Endothelial cell of umbilical vein (primary cell): ENCODE results near the gene C9. TPM values are rescaled to one million over a fixed set of nuclear protein-coding genes. Genes with fewer than 3 reads are reported as not detected.
A peak's percentile ranks its signal among the peaks of the same experiment; 100 is the strongest.
"Not testable (repeated sequence)": the region's sequence is repeated elsewhere in the genome, so short reads cannot be mapped to it uniquely, and the experiment has no call there.

ENCODE experiments used
- BruUV-seq: library from RNA; stranded (reverse); fragments of 400-500 nt; replicated peaks from 2 replicates; lab custom pipeline; 2021; lab: Mats Ljungman, UMichigan
- CTCF ChIA-PET: fragments of 300-600, 350-600 bp; sonication (Branson Sonifier 250); formaldehyde crosslinking; loops from one replicate; lab custom pipeline; 2021; ENCODE audit warnings: antibody characterized with exemption, inconsistent platforms; lab: Charles Lee
- POLR2A ChIA-PET: fragments of 300-600, 350-600 bp; sonication (Branson Sonifier 250); formaldehyde crosslinking; loops from one replicate; lab custom pipeline; 2021; ENCODE audit warnings: antibody characterized with exemption, inconsistent platforms; lab: Charles Lee
- DNase-seq: peaks from one replicate; pipeline ENCODE4 v3.0.0-alpha.2; 2011; ENCODE audit warnings: low read depth, low spot score
- FAIRE-seq: peaks from 2 replicates; lab custom pipeline; 2011; peaks lifted over from hg19 to GRCh38; lab: Jason Lieb, UNC
- H2AFZ ChIP-seq: 2 replicates; pipeline ENCODE4 v1.6.0; 2012; ENCODE audit warnings: low read depth, low read length, control low read depth, inconsistent platforms
- H3K27ac ChIP-seq: 2 replicates; pipeline ENCODE4 v1.5.1; 2011; ENCODE audit warnings: low read depth, mild to moderate bottlenecking, control low read depth, low read length, moderate library complexity; ENCODE audit not compliant: insufficient read depth
- H3K27me3 ChIP-seq, 2 experiments: 2 replicates each; pipeline versions ENCODE4 v1.6.0 to v1.6.1; 2011; ENCODE audit warnings: low read length in 2 of 2, mixed read lengths in 1 of 2; ENCODE audit not compliant: control insufficient read depth in 2 of 2, insufficient read depth in 2 of 2
- H3K36me3 ChIP-seq, 2 experiments: 2 replicates in 1 of 2; 3 replicates in 1 of 2; pipeline ENCODE4 v1.5.1; 2011; ENCODE audit warnings: low read length in 2 of 2, mild to moderate bottlenecking in 1 of 2, moderate library complexity in 1 of 2; ENCODE audit not compliant: control insufficient read depth in 2 of 2, insufficient read depth in 2 of 2; ENCODE audit errors: extremely low read depth in 1 of 2
- H3K4me1 ChIP-seq: 3 replicates; pipeline ENCODE4 v1.5.1; 2011; ENCODE audit warnings: mild to moderate bottlenecking, low read length; ENCODE audit not compliant: control insufficient read depth, insufficient read depth; ENCODE audit errors: extremely low read depth
- H3K4me2 ChIP-seq: 2 replicates; pipeline ENCODE4 v1.6.1; 2011; ENCODE audit warnings: low read length, control low read depth, mixed read lengths; ENCODE audit not compliant: insufficient read depth
- H3K4me3 ChIP-seq, 3 experiments: fragments of 200-600 bp in 1 of 3; sonication (generic), shearing (Covaris generic) in 1 of 3; replicated peaks in 1 of 3; 2 replicates each; pipeline ENCODE4 v1.5.1; 2011 to 2016; ENCODE audit warnings: control low read depth in 3 of 3, low read length in 3 of 3, mild to moderate bottlenecking in 2 of 3, inconsistent platforms in 1 of 3, low read depth in 1 of 3, moderate library complexity in 1 of 3; ENCODE audit not compliant: insufficient read depth in 1 of 3
- H3K79me2 ChIP-seq: 2 replicates; pipeline ENCODE4 v1.6.0; 2012; ENCODE audit warnings: low read length, inconsistent platforms; ENCODE audit not compliant: control insufficient read depth, insufficient read depth
- H3K9ac ChIP-seq: replicated peaks from 2 replicates; pipeline ENCODE3; 2011; ENCODE audit warnings: low read length, control low read depth; ENCODE audit not compliant: insufficient read depth; ENCODE audit errors: extremely low read depth
- H3K9me1 ChIP-seq: replicated peaks from 3 replicates; pipeline ENCODE4 v1.6.0; 2011; ENCODE audit warnings: mild to moderate bottlenecking, low read length; ENCODE audit not compliant: control insufficient read depth, insufficient read depth; ENCODE audit errors: extremely low read depth
- H3K9me3 ChIP-seq: replicated peaks from 2 replicates; pipeline ENCODE4 v1.5.1; 2012; ENCODE audit warnings: low read length, inconsistent platforms; ENCODE audit not compliant: control insufficient read depth, insufficient read depth
- H4K20me1 ChIP-seq: replicated peaks from 2 replicates; pipeline ENCODE3; 2011; ENCODE audit warnings: mild to moderate bottlenecking, low read length; ENCODE audit not compliant: control insufficient read depth, insufficient read depth; ENCODE audit errors: extremely low read depth
- EZH2 ChIP-seq: IDR thresholded peaks from 2 replicates; pipeline ENCODE4 v1.6.1; 2012; ENCODE audit warnings: borderline replicate concordance, low read depth, mild to moderate bottlenecking, moderate library complexity, low read length, inconsistent platforms; ENCODE audit not compliant: severe bottlenecking
- FOS ChIP-seq: IDR thresholded peaks from 2 replicates; pipeline ENCODE4 v1.6.1; 2011; ENCODE audit warnings: mild to moderate bottlenecking, low read length, moderate library complexity, borderline replicate concordance; ENCODE audit not compliant: insufficient read depth
- GATA2 ChIP-seq: IDR thresholded peaks from 2 replicates; pipeline ENCODE4 v1.7.0; 2011; ENCODE audit warnings: low read depth, mild to moderate bottlenecking, moderate library complexity, mixed read lengths, low read length; ENCODE audit not compliant: insufficient read length, insufficient read depth
- JUN ChIP-seq: IDR thresholded peaks from 2 replicates; pipeline ENCODE4 v1.6.1; 2011; ENCODE audit warnings: borderline replicate concordance, low read depth; ENCODE audit not compliant: insufficient read length, insufficient read depth
- MYC ChIP-seq: IDR thresholded peaks from one replicate; pipeline ENCODE4 v1.6.1; 2011; ENCODE audit warnings: mild to moderate bottlenecking, low read depth, low read length
- POLR2A ChIP-seq: IDR thresholded peaks from 2 replicates; pipeline ENCODE4 v1.6.1; 2012; ENCODE audit warnings: low read depth, mild to moderate bottlenecking, control low read depth, low read length
- POLR2AphosphoS5 ChIP-seq: IDR thresholded peaks from 2 replicates; pipeline ENCODE4 v1.6.1; 2012; ENCODE audit warnings: low read depth, mild to moderate bottlenecking, control low read depth, low read length, moderate library complexity; ENCODE audit not compliant: insufficient read depth
- dilution Hi-C: fragments of 300-500 bp; cut with MboI; formaldehyde crosslinking; loops from one replicate; pipeline ENCODE4 v1.15.0; 2019; ENCODE audit warnings: low sequenced_read_pairs; ENCODE audit not compliant: extremely low pct_ligation_motif_present
- intact Hi-C: fragments of 100-400 bp; cut with micrococcal nuclease; formaldehyde crosslinking; loops from one replicate; pipeline ENCODE4 v1.10.0; 2022
- polyA plus RNA-seq, 4 experiments: library from polyadenylated mRNA; depleted of rRNA in 3 of 4; stranded (reverse) in 3 of 4; unstranded in 1 of 4; fragments of >200 nt; gene quantifications; 2 replicates each; pipeline versions ENCODE4 v1.2.1 to v1.2.3, GENCODE V29; 2011 to 2012; ENCODE audit warnings: missing spikeins in 1 of 4
- total RNA-seq: library from RNA; stranded (reverse); gene quantifications from 2 replicates; pipeline ENCODE4 v1.2.3, GENCODE V29; 2021
- TF ChIP-seq, protein P1 (sequence below): IDR thresholded peaks from 2 replicates; pipeline ENCODE4 v1.6.1; 2011; ENCODE audit not compliant: insufficient read depth, insufficient read length
- TF ChIP-seq, protein P2 (sequence below), 2 donors: IDR thresholded peaks; 1 replicate in 1 of 2; 2 replicates in 1 of 2; pipeline ENCODE4 v1.5.1; 2011; ENCODE audit warnings: low read length in 2 of 2, mild to moderate bottlenecking in 2 of 2, moderate library complexity in 2 of 2, control low read depth in 1 of 2, inconsistent platforms in 1 of 2, low read depth in 1 of 2; ENCODE audit not compliant: insufficient read depth in 1 of 2; ENCODE audit errors: extremely low read depth in 1 of 2

C9 gene
- total and polyA plus RNA-seq, 2 donors (not counting 3 experiments of a cell fraction or from before 2014, with no cell fraction given) = 0.33 TPM; not detected in 1

DNA sequence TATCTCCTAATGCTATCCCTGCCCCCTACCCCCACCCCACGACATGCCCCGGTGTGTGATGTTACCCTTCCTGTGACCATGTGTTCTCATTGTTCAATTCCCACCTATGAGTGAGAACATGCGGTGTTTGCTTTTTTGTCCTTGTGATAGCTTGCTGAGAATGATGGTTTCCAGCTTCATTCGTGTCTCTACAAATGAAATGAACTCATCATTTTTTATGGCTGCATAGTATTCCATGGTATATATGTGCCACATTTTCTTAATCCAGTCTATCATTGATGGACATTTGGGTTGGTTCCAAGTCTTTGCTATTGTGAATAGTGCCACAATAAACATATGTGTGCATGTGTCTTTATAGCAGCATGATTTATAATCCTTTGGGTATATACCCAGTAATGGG lies 88.4 kb downstream of the C9 start:
- H3K4me1 ChIP-seq, CTCF ChIA-PET, H3K36me3 ChIP-seq, H3K9me3 ChIP-seq, H3K4me2 ChIP-seq, H3K79me2 ChIP-seq, H3K27ac ChIP-seq, H4K20me1 ChIP-seq, H3K4me3 ChIP-seq, H3K27me3 ChIP-seq, DNase-seq, H2AFZ ChIP-seq, POLR2A ChIA-PET, H3K9me1 ChIP-seq, FAIRE-seq, BruUV-seq, dilution Hi-C loops, intact Hi-C loops, H3K9ac ChIP-seq: not testable (repeated sequence)

DNA sequence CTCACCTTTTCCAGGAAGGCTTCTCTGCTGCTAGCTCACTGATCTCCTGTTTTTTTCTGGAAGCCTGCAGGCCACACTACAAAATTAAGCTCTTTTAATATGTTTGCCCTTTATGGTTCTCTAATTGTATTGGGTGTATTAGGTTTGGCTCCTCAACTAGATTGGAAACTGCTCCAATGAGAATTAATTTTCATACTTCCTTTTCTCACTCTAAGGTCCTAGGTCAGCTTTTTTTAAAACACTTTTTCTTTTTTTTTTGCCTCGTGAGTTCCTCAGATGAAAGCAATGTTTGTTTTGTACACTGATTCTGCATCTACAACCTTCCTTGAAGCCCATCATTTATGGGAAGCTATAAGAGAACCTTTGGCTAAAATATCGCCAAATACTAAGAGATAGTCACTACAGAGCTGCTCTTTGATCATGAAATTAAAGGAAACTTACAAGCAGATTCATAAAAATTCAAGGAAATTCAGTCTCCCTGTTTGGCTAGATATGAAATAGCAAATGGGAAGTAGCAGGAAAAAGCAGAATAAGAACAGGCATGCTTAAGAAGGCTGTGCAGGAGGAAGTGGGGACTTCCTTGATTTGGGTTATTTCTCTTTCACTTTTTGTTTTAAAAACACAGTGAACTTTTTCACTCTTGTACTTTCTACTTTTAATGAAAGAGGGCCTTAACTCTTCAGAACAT lies 89.8 kb downstream of the C9 start:
- Histone ChIP-seq H3K9me3 (no peaks in the 10 kb centered on the region), H3K27ac (no peak overlapping the region), H4K20me1 (no peaks in the 10 kb centered on the region), H3K4me2 (peak overlapping the region; percentile 89), H3K4me1 (peaks cover 9% of the 10 kb centered on the region), H3K79me2 (no peaks in the 10 kb centered on the region), H3K27me3 (no peaks in the 10 kb centered on the region), H3K9ac (peak overlapping the region; percentile 34), H3K36me3 (no peaks in the 10 kb centered on the region), H3K4me3 (peak overlapping the region in 2 of 3 experiments; percentile 13 to 57), H3K9me1 (no peaks in the 10 kb centered on the region), H2AFZ (peak overlapping the region; percentile 96)
- DNase-seq (peak; percentile 67), FAIRE-seq (peak; percentile 61)
- POLR2A ChIA-PET = no interaction called here
- BruUV-seq = no TSS peak
- intact Hi-C loops (no loop called here), dilution Hi-C loops (no loop called here)
- TF ChIP-seq GATA2 (no peak), JUN (no peak), POLR2A (no peak), FOS (no peak), POLR2AphosphoS5 (no peak), MYC (no peak), EZH2 (no peak)
- TF ChIP-seq, protein P1, sequence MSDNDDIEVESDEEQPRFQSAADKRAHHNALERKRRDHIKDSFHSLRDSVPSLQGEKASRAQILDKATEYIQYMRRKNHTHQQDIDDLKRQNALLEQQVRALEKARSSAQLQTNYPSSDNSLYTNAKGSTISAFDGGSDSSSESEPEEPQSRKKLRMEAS = no peak
- TF ChIP-seq, protein P2, sequence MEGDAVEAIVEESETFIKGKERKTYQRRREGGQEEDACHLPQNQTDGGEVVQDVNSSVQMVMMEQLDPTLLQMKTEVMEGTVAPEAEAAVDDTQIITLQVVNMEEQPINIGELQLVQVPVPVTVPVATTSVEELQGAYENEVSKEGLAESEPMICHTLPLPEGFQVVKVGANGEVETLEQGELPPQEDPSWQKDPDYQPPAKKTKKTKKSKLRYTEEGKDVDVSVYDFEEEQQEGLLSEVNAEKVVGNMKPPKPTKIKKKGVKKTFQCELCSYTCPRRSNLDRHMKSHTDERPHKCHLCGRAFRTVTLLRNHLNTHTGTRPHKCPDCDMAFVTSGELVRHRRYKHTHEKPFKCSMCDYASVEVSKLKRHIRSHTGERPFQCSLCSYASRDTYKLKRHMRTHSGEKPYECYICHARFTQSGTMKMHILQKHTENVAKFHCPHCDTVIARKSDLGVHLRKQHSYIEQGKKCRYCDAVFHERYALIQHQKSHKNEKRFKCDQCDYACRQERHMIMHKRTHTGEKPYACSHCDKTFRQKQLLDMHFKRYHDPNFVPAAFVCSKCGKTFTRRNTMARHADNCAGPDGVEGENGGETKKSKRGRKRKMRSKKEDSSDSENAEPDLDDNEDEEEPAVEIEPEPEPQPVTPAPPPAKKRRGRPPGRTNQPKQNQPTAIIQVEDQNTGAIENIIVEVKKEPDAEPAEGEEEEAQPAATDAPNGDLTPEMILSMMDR (IDR thresholded peaks at IDR 0.05; ENCODE audit: extremely low read depth in 1 of 2, insufficient read depth in 1 of 2, low read depth in 1 of 2, low read length in 2 of 2) = no peak
- CTCF ChIA-PET = interaction anchor here (0.8 to 1.7 kb wide), 4 partner anchors 9 to 57 kb away, joined by 3 to 18 read pairs (median 6); no protein-coding TSS in a partner anchor
